HUDEP-2 (cell line): ENCODE results near the gene IL22RA1.

ENCODE experiments used
- DNase-seq, 76 experiments: peaks; one replicate each; lab custom pipeline; 2025; ENCODE audit not compliant: unreplicated experiment in 76 of 76; lab: John Stamatoyannopoulos, UW

IL22RA1 gene

GRCh38 chr1:24167008-24167407 lies 24.1 kb upstream of the IL22RA1 start:
- no peak for DNase-seq

- DNase-seq: no peak
Measured at GRCh38 chr1:24165500-24165899, 22.6 kb upstream of the IL22RA1 start.

- no peak for DNase-seq
Measured at GRCh38 chr1:24164004-24164403, 21.1 kb upstream of the IL22RA1 start.

- no peak for DNase-seq
Measured at GRCh38 chr1:24162201-24162600, 19.3 kb upstream of the IL22RA1 start.

GRCh38 chr1:24161270-24161669 lies 18.3 kb upstream of the IL22RA1 start:
- DNase-seq: no peak

GRCh38 chr1:24159366-24159765 lies 16.4 kb upstream of the IL22RA1 start:
- DNase-seq: no peak

- no peak for DNase-seq
Measured at GRCh38 chr1:24157918-24158481, 15.1 kb upstream of the IL22RA1 start.

- DNase-seq: no peak
Measured at GRCh38 chr1:24156542-24157260, 13.8 kb upstream of the IL22RA1 start.

- DNase-seq: no peak
Measured at GRCh38 chr1:24155011-24155782, 12.3 kb upstream of the IL22RA1 start.

- DNase-seq: no peak
Measured at GRCh38 chr1:24154215-24154614, 11.3 kb upstream of the IL22RA1 start.

- DNase-seq: no peak
Measured at GRCh38 chr1:24152631-24153494, 9.9 kb upstream of the IL22RA1 start.

- DNase-seq: no peak
Measured at GRCh38 chr1:24151175-24151533, 8.2 kb upstream of the IL22RA1 start.

- DNase-seq: peak in 72 of 76 experiments; percentile 1 to 83 (median 64)
Measured at GRCh38 chr1:24150234-24151174, 7.6 kb upstream of the IL22RA1 start.

- peak in 59 of 76 experiments; percentile 6 to 70 (median 39) for DNase-seq
Measured at GRCh38 chr1:24149866-24150233, 6.9 kb upstream of the IL22RA1 start.

- no peak for DNase-seq
Measured at GRCh38 chr1:24147816-24148215, 4.9 kb upstream of the IL22RA1 start.

GRCh38 chr1:24147194-24147593 lies 4.3 kb upstream of the IL22RA1 start:
- no peak for DNase-seq

- no peak for DNase-seq
Measured at GRCh38 chr1:24141311-24141997, 1.5 kb downstream of the IL22RA1 start.

GRCh38 chr1:24140741-24141181 lies 2.2 kb downstream of the IL22RA1 start:
- DNase-seq: no peak

- DNase-seq: no peak
Measured at GRCh38 chr1:24139841-24140425, 3.0 kb downstream of the IL22RA1 start.
